GM19324 (cell line): ENCODE data around the gene MT1B.

Experiments
- ATAC-seq: cut with Tn5 transposase; IDR thresholded peaks from one replicate; pipeline ENCODE4 v1.9.1; 2021; ENCODE audit warnings: mild to moderate bottlenecking, moderate library complexity; ENCODE audit not compliant: unreplicated experiment, low FRiP score

The MT1B gene

DNA sequence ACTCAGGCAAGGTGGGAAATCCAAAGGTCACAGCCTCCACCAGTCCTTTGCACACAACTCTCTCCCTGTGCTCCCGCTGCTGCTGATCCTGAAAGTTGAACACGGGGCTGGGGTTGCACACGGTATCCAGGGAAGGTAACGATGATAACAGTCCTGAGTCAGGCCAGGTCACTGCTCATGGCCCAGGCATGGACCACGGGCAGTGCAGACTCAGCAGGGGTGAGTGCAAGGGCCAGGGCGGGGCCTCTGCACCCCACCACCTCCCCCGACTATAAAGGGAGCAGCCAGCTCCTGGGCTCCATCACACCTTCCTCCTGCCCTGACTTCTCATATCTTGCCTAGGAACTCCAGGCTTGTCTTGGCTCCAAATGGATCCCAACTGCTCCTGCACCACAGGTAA lies at the start of gene MT1B:
TSS of gene MT1B (plus strand) at position 301 of the 400 bp plus-strand sequence. CDS start at position 369, 68 bp downstream.
- no peak for ATAC-seq

DNA sequence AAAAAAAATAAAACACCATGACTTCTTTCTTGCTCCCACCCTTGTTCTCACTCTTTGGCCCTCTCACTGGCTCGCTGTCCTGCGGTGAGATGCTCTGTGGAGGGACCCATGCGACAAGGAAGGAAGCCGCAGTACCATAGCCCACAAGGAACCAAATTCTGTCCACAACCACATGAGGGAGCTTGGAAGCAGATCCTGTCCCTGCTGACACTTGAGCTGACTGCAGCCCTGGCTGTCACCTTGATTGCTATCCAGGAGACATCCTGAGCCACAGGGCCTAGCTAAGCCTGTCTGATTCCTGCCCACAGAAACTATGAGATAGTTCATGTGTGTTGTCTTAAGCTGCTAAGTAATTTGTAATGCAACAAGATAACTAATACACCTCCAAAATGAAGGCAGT lies 48.1 kb upstream of the MT1B start:
- ATAC-seq = no peak

DNA sequence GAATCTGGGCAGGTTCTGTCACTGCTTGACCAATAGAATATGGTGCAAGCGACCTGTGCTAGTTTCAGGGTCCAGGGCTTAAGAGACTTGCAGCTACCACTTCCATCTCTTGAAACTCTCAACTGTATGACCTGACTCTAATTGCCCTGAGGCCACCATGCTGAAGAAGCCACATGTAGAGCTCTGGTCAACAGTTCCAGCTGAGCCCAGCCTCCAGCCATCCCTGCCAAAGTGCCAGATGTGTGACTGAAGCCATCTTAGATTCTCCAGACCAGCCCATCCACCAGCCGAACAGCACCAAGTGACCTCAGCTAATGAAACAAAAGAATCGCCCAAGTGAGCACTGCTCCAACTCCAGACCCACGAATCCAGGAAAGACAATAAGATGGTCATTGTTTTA lies 46.7 kb upstream of the MT1B start:
- ATAC-seq = no peak

DNA sequence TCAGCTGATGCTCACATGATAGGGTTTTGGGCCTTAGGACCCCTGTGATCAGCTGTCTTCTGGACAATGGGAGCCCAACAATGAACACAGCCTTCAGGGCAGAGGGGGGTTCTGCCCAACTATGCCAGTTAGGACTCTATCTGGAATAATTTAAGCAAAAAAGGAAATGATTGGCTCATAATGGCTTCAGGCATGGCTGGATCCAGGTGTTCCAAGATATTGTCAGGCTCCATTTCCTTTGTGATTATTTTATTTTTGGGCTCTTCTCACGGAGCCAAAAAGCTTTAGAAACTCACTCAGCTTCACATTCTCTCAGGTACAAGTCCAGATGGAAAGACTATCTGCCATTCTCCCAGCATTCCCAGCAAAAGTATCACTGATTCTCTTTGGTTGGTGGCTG lies 46.2 kb upstream of the MT1B start:
- ATAC-seq = no peak

DNA sequence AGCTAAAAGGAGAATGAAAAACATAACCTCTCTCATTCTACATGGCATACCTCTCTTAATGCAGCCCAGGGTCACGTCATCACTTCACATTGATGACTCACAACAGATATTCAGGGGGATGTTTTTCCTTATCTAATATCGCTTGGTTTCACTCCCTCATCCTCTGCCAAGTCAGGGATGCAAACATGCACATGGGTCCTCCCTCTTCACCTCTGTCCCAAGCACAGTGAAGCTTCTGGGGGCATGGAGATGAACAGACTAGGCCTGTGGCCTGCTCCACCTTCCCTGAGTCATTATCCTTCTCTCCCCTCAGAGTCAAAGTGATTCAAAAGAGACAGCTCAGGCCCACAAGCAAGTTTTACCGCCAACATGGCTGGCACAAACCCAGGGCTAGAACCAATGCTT lies 45.6 kb upstream of the MT1B start:
- no peak for ATAC-seq

DNA sequence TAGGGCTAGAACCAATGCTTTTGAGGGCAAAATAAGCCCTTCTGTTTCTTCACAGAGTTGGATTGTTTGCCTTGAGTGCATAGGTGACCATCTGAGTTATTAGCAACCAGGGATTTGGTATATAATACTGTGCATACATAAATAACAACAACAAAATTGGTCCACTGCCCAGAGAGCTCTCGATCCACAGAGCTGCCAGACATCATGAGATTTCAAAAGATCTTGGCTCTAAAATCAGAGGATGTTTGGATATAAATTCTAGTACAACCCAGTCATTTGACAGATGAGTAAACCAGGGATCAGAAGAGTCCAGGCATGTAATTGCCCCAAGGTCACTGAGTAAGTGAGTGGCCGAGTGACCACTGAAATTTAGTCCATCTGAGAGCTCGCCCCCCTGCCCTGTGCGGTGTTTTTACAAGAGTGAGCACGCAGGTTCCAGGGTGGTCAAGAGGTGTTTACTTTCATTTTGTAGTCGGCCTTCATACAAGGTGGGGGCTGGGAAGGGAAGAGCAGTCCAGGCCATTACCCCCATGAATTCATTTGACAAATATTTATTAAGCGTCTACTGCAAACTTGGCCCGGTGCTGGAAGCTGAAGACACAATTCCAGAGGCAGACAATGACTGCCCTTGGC lies 45.1 kb upstream of the MT1B start:
- ATAC-seq = no peak

DNA sequence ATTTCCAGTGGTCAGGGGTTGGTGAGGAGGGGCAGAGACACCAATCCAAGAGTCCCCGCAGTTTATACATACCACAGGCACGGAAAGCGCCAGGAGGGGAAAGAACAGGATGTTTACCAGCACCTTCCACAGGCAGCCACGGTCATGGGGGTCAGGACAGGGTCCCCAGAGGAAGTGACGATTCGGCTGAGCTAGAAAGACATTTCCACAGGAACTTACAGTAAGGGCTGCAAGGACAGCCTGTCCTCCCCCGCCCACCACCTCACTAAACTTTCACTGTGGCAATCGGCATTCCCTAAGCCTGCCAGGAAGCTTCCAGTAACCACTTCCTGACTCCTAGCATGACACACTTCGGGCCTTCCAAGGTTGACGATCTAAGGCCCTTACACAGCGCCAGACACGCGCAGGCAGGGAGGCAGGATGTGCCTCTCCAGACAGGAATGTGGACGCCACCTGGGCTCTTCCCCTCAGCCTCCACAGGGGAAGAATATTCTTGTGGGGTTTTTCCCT lies 44.5 kb upstream of the MT1B start:
- no peak for ATAC-seq

DNA sequence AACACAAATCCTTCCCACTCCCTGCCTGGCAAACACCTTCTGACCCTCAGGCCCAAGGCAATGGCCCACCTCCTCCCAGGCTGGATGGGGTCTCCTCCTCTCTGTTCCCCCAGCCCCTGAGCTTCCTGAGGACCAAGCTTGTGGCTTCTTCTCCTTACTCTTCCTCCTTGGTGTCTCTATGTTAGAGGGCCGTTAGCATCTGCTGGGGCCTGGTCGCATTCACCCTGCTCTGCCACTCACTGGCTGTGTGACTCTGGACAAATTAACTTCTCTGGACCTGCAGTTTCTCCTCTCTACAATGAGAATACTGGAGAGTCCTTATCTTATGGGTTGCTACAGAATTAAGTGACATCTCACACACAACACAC lies 44.0 kb upstream of the MT1B start:
- ATAC-seq = no peak

DNA sequence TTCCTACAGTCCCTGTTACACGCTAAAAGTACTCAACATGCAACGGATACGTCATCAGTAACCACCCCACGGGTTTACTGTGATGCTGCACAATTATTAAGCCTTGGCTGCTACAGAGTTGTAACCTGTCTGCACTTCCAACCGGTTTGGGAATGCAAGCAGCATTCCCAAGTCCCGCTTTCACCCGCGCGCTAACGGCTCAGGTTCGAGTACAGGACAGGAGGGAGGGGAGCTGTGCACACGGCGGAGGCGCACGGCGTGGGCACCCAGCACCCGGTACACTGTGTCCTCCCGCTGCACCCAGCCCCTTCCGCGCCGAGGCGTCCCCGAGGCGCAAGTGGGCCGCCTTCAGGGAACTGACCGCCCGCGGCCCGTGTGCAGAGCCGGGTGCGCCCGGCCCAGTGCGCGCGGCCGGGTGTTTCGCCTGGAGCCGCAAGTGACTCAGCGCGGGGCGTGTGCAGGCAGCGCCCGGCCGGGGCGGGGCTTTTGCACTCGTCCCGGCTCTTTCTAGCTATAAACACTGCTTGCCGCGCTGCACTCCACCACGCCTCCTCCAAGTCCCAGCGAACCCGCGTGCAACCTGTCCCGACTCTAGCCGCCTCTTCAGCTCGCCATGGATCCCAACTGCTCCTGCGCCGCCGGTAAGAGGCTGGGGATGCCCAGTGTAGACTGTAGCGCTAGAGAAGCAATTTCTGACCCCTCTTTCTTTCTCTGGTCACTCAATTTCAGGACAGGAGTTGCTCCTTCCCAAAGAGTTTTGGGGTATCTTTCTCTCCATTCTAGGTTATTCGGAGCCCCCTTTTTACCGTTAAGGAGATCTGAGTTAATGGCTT lies 43.4 kb upstream of the MT1B start, which contains the start of gene MT2A:
TSS of gene MT2A (plus strand) at position 542 of the 833 bp plus-strand sequence. CDS start at position 614, 72 bp downstream.
- peak; percentile 83 for ATAC-seq

DNA sequence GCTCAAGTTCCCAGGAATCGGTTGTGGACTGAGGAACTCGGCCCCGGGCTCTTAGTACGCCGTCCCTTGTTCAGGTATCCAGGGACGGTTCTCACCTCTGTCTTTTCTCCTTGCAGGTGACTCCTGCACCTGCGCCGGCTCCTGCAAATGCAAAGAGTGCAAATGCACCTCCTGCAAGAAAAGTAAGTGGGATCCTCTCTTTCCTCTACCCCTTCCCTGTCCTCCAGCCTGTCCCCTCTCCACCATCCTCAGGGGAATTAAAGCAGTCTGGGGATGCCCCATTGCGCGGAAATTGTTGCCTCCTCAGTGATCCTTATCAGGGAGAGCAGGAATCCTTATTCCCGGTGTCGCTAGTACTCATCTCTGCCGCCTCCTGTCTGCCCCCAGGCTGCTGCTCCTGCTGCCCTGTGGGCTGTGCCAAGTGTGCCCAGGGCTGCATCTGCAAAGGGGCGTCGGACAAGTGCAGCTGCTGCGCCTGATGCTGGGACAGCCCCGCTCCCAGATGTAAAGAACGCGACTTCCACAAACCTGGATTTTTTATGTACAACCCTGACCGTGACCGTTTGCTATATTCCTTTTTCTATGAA lies 42.7 kb upstream of the MT1B start:
- ATAC-seq = no peak

DNA sequence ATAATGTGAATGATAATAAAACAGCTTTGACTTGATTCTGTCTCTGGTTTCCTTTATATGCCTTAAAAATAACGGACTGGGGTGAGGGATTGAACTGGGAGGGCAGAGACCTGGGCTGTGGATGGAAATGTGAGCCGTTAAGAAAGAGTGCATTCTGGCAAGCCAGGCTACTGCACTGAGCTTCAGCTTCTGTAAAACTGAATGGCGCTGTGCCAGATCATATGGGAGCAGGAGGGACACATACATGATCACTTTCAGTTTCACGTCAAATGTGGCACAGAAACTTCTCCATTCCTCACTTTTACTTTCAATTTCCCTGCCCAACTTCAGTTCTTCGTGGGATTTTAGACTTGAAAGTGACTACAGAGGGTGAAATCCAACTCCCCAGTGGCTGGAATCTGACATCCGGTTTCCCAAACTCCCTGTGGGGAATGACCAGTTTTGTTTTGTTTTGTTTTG lies 42.2 kb upstream of the MT1B start:
- no peak for ATAC-seq

DNA sequence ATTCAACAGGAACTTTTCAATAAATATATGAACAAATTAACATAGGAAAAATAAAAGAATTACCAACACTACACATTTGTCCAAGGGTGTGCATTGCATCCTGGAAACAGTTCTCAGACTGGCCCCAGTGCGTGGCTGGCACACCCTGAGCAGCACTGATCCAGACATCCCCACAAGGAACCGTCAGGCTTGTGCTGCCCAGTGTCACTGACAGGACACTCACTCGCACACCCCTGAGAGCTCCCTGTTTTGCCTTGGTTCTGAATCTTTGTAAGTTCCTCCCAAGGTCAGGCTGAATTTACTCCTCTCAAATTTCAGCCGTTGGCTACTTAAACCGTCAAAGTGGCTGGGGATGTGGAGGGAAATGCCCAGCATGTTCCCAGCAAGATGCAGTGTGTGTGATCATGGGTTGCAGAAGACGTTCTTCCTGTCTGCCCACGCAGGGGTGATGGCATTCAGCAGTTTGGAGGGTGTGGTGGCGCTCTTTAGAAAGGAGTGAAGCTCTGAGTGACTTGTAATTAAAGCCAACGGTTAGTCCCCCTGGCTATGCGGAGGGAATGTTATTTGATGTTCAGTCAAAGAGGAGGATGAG lies 41.6 kb upstream of the MT1B start:
- no peak for ATAC-seq

DNA sequence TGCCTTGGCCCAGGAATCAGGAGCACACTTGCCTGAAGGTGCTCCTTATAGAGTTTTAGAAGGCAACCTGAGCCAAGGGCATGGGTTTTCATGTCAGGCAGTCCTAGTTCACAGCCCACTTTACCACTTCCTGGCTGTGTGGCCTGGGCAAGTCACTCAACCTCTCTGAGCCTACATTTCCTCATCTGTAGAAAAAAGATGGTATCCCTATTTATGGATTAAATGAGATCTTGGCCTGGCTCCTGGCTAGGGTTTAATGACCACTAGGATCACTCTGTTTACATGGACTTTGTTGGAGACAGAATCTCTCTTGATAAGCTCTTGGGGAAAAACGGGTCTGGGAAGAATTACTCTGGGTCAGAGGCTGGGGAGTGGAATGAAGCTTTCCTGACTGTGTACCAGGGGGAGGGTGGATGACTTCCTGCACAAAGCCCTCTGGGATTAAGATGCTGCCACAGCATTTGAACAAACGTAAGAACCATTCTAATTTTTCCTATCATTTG lies 41.0 kb upstream of the MT1B start:
- no peak for ATAC-seq

DNA sequence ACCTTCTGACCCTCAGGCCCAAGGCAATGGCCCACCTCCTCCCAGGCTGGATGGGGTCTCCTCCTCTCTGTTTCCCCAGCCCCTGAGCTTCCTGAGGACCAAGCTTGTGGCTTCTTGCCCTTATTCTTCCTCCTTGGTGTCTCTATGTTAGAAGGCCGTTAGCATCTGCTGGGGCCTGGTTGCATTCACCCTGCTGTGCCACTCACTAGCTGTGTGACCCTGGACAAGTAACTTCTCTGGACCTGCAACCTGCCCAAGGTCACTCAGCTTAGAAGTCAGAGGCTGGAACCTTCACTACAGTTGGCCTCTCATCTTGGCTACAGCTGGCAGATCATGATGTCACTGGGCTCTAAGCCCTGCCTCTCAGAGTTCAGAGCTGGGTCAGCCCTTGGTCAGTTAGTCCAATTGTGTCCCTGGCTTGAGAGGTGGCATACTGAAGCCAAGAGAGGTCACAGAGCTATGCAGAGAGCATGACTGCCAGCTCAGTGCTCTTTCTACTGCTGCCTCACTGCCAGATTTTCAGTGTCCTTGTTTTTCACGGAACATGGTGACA lies 40.3 kb upstream of the MT1B start:
- ATAC-seq = no peak

DNA sequence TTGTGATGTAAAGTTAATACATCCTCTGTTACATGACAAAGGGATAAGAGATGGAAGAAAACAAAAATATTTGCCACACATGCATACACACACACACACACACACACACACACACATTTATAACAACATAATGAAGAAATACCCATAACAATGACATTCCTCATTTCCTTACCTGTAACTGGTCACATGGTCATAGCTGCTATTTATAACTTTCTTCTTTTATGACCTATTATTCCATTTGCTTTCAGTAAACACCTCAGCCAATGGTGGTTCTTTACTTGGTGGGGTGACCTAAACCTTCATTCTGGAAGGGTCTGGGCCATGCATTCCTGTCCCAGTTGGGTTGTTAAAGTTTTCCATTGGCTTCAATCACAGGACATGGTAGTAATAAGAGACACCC lies 38.0 kb upstream of the MT1B start:
- ATAC-seq = no peak

DNA sequence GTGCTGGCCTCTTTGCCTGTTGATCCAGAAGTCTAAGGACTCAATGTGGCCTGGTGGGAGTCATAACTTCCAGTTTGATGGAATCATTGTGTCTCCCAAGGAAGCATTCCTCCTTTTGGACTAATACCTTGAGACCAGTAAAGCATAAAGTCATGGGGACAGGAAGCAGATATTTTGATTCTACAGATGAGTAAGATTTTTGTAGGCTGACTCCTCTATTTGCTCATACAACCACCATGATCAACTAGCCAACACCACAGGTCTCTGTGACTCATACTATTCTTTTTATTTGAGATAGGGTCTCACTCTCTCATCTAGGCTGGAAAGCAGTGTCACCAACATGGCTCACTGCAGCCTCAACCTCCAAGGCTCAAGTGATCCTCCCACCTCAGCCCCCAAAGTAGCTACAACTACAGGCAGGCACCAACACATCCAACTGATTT lies 37.1 kb upstream of the MT1B start:
- no peak for ATAC-seq

DNA sequence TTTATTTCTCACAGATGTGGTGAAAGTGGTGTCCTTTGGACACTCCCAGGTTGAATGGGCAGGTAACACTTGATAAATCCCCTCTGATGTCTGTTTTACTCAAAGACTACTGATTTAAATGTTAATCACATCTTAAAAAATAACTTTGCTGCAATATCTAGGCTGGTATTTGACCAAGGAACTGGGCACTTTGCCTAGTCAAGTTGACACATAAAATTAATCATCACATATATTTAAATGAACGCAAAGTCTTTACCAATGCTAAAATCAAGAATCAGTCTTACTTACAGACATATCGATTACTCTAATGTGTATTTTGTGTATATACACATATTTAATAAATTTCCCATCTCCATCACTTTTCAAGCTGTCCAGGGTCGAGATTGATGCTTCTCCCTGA lies 36.3 kb upstream of the MT1B start:
- ATAC-seq = no peak

DNA sequence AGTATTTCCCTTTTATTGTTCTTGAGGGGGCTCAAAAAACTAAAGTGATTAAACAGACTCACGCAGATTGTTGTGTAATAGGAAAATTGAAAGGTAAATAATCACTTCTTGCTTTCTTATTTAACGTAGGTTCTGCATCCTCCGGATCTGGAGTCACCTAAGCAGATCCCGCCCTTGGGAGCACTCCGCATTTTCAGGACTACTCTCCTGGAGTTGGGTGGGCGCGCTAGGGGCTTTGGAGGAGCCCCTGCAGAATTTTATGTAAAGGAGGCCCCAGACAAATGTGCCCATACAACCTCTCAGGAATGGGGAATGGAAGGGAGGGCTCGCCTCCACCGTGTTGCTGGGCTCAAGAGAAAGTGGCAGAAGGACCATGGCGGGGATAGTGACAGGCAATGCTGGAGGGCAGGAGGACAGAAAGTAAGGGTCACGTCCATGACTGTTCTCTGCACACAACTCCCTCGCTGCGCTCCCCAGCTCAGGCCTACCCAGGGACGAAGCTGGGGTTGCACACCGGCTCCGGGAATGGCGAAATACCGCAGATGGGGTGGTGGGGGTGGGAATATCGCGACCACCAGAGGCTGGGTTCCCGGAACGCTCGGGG lies 35.0 kb upstream of the MT1B start:
- ATAC-seq = no peak

DNA sequence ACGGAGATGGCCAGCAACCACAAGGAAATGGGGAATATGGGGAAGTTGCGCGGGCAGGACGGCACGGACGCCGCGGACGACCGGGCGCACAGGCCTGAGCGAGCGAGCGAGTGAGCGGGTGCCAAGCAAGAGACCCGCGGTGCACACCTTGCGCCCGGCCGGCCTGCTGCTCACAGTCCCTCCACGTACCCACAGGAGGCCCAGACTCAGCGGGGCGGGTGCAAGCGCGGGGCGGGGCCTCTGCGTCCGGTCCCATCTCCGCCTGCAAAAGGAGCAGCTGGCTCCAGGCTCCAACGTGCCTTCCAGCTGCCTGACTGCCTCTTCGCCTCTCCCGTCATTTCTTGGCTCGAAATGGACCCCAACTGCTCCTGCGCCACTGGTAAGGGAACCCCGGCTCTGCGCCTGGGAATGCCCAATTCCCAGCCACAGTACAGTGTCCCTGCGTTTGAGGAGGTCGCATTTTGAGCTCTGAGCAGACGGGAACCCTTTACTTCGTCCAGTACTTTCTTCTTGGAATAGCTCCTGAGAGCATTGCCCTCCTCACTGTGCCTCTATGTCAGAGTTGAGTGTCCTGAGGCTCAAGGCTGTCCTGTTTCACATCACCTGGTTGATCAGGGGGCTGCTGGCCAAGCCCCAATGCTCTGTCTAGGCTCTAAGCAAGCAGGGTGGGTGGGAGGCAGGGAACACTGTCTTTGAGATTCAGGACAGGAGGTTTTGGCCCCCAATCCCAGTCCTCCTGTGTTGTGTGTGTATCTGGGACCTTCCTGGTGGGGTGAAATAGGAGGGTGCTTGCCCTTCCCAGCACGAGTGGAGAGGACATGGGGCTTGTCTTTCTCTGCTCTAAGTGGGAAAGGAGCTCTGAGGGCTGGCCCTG lies 34.2 kb upstream of the MT1B start:
- no peak for ATAC-seq
